Mucosa of descending colon (tissue), 3 donors: Measurements from ENCODE around the gene SYT5. TPM values are rescaled to one million over a fixed set of nuclear protein-coding genes. Genes with fewer than 3 reads are reported as not detected.
"Not testable (repeated sequence)": the region's sequence is repeated elsewhere in the genome, so short reads cannot be mapped to it uniquely, and the experiment has no call there.

Experiments used
- ATAC-seq: fragments of 200-7000 bp; cut with Tn5 transposase; one replicate; pipeline ENCODE4 v1.9.1; 2020; ENCODE audit warnings: mild to moderate bottlenecking, moderate library complexity
- DNase-seq, 3 donors: peaks; one replicate each; pipeline ENCODE4 v3.0.0-alpha.2; 2020
- H3K36me3 ChIP-seq: fragments of 200-600 bp; one replicate; pipeline ENCODE4 v1.8.0; 2021; ENCODE audit warnings: low read depth, mild to moderate bottlenecking
- H3K4me1 ChIP-seq: fragments of 200-600 bp; one replicate; pipeline ENCODE4 v1.8.0; 2021; ENCODE audit warnings: low read depth, mild to moderate bottlenecking
- H3K4me3 ChIP-seq: fragments of 200-600 bp; one replicate; pipeline ENCODE4 v1.8.0; 2021; ENCODE audit warnings: mild to moderate bottlenecking
- H3K9me3 ChIP-seq: fragments of 200-600 bp; one replicate; pipeline ENCODE4 v1.8.0; 2021; ENCODE audit warnings: mild to moderate bottlenecking
- intact Hi-C, 2 donors: fragments of 100-400 bp; cut with DNase I in 1 of 2; cut with micrococcal nuclease in 1 of 2; formaldehyde crosslinking; loops; one replicate each; pipeline versions ENCODE4 v1.11.0 to v1.11.1; 2022; cut with DNase I, micrococcal nuclease
- total RNA-seq, 3 donors: library from RNA; stranded (reverse); fragmentation: NEBNext Ultra II Directional in 2 of 3; extraction: Animal tissue kit (Norgen Biotek cat#: 25700) in 2 of 3; gene quantifications; one replicate each; pipeline versions ENCODE4 v1.2.1 to v1.2.4, GENCODE V29; 2021 to 2023
- TF ChIP-seq, protein P1 (sequence below): fragments of 200-600 bp; IDR thresholded peaks from one replicate; pipeline ENCODE4 v1.8.0; 2022; ENCODE audit warnings: antibody characterized with exemption, mild to moderate bottlenecking
- donor health status: DM: no; HTN: no; CAD: no; lungs with moderate emphysema.
- donor health status: DM: no; HTN: no; CAD: no.
- donor health status: DM: no; HTN: yes; CAD: no.

Gene SYT5
- total RNA-seq, 3 donors from 2014 or later, result 1.0 to 2.9 (median 1.2) TPM

DNA sequence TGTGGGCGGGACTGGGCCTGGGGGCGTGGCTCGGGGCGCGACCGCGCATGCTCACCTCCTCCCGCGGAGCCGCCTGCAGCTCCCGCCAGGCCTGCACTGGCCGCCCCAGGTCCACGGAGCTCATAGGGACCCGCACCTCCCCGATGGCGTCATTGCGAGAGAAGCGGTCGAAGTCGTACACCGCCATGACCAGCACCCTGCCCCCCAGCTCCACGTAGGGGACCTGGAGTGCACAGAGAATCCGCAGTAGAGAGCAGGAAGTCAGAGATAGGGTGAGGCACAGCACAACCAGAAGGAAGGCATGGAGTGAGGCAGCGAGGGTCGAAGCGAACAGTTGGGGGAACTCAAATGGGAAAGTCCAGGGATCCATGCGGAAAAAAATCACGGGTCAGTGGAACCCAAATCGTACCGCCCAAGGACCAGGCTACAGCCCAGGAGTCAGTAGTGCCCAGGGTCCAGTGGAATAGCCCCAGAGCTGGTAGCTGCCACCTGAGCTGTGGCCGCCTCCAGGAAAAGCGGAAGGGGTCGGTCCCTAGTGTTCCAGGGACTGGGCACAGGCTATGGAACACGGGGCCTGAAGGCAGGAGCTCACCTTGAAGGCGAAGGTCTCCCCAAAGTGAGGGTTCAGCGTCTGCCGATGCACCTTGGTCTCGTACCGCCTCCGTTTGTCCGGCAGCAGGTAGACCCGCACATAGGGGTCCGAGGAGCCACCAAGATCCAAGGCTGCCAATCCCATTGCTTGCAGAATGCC, 4.8 kb downstream of the SYT5 start:
- ATAC-seq (no peak), DNase-seq (no peak)
- TF ChIP-seq, protein P1, sequence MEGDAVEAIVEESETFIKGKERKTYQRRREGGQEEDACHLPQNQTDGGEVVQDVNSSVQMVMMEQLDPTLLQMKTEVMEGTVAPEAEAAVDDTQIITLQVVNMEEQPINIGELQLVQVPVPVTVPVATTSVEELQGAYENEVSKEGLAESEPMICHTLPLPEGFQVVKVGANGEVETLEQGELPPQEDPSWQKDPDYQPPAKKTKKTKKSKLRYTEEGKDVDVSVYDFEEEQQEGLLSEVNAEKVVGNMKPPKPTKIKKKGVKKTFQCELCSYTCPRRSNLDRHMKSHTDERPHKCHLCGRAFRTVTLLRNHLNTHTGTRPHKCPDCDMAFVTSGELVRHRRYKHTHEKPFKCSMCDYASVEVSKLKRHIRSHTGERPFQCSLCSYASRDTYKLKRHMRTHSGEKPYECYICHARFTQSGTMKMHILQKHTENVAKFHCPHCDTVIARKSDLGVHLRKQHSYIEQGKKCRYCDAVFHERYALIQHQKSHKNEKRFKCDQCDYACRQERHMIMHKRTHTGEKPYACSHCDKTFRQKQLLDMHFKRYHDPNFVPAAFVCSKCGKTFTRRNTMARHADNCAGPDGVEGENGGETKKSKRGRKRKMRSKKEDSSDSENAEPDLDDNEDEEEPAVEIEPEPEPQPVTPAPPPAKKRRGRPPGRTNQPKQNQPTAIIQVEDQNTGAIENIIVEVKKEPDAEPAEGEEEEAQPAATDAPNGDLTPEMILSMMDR, result no peak
- no peaks in the 10 kb centered on the region for H3K36me3 ChIP-seq
- no peak overlapping the region for H3K4me3 ChIP-seq
- intact Hi-C loops, result no loop called here
- no peaks in the 10 kb centered on the region for H3K9me3 ChIP-seq
- H3K4me1 ChIP-seq, result peaks cover 19% of the 10 kb centered on the region

DNA sequence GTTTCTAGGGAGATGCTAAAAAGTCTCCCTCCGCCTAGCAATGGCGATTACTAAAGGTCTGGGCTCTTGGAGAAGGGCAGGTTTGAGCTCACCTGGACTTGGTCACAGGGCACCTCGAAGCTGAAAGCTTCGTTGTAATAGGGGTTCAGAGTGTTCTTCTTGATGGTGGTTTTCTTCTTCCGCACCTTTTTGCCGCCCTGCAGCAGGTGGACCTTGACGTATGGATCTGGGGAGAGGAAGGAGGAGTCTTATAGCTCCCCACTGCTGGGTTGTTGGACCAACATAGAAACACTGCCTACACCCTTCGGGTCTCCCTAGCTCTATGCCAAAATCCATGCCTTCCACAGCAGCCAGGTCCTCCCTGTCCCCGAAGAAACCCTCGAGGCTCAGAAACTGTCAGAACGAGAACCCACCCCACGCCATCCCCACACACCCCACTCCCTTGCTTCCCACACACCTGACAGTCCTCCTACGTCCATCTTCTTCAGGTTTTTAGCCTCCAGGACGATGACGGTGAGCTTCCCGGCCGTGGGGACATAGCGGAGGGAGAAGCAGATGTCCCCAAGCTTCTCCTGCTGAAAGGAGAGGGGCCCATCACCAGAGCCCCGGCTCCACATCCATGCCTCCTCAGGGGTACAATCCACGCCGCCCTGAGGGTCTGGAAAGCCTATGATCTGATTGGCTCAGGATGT, 5.5 kb downstream of the SYT5 start:
- no peak overlapping the region for H3K4me3 ChIP-seq
- TF ChIP-seq, protein P1, result no peak
- intact Hi-C loops, result no loop called here
- H3K4me1 ChIP-seq, result peaks cover 12% of the 10 kb centered on the region
- no peak for ATAC-seq
- DNase-seq, result no peak
- no peaks in the 10 kb centered on the region for H3K9me3 ChIP-seq
- no peaks in the 10 kb centered on the region for H3K36me3 ChIP-seq

DNA sequence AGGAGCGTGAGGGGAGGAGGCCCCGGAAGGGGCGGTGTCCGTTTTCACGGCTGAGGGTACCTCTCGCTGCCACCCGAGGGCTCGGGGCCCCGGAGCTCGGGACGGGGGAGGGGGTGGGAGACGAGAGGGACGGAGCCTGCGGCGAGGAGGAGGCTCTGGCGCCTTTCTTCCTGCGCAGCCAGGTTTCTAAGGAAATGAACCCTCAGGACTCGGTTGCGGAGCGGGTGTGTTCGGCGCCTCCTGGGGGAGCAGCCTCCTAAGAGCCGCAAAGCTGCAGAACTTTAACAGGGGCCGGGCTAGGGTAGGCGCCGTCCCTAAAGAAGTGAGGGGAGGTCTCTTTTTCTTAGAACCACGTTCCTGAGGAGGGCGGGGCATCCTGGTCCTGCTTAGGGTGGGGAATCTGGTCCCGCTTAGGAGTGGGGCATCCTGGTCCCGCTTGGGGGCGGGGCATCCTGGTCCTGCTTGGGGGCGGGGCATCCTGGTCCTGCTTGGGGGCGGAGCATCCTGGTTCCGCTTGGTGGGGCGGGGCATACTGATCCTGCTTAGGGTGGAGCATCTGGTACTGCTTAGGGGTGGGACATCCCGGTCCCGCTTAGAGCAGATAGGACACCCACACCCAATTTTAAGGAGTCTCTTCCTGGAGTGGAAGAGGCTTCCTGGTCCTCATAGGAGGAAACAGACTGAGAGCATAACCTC, 6.2 kb downstream of the SYT5 start:
- peak; percentile 48 to 70 (median 65) for DNase-seq
- no peak overlapping the region for H3K4me3 ChIP-seq
- TF ChIP-seq, protein P1, result no peak
- ATAC-seq, result peak; percentile 75
- no peaks in the 10 kb centered on the region for H3K9me3 ChIP-seq
- no peaks in the 10 kb centered on the region for H3K36me3 ChIP-seq
- intact Hi-C loops, result no loop called here
- H3K4me1 ChIP-seq, result peaks cover 6% of the 10 kb centered on the region

DNA sequence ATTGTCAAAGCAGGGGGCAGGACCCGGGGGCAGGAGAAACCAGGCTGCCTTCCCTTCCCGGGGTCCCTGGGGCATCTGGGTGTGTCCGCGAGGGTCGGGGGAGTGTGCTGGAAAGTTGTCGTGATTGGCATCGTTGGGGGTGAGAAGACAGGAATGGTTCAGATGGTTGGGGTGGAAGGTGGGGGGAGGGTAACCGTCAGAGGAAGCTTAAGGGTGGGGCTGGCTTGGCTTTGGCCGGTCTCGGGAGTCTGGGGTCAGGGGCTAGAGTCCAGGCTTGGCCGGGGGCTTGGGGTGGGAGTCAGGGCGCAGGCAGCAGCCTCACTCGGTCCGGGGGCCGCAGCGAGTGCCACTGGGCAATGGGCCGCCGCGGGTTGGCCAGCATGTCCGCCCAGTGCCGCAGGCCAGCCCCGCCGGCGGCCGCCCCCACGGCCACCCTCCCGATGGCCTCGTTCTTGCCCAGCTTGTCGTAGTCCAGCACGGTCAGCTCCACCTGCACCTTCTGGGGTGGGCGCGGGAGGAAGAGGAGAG, 6.8 kb downstream of the SYT5 start:
- no peak for ATAC-seq
- intact Hi-C loops, result no loop called here
- TF ChIP-seq, protein P1, result no peak

DNA sequence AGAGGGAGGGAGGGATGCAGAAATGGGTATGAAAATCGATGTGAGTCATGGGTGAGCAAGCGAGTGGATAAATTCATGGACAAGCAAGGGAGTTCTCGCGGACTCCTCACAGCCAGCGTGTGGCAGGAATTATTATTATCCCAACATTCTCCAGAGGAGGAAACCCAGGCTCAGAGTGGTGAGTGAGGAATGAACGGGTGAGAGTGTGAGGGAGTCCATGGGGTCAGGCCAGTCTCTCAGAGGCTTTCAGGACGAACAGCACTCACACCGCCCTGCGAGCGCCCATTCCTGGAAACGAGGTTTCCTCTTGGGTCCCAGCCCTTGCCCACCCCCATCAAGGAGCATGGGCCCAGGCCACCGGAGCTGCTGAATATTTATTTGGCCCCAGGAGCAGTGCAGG, 7.3 kb downstream of the SYT5 start:
- no peaks in the 10 kb centered on the region for H3K36me3 ChIP-seq
- H3K4me1 ChIP-seq, result peaks cover 6% of the 10 kb centered on the region
- ATAC-seq (no peak), DNase-seq (no peak)
- H3K9me3 ChIP-seq, result no peaks in the 10 kb centered on the region
- no peak overlapping the region for H3K4me3 ChIP-seq
- intact Hi-C loops, result no loop called here
- TF ChIP-seq, protein P1, result no peak

More for the DNA sequence above, 6.8 kb downstream of the SYT5 start:
- DNase-seq, result no peak
- no peaks in the 10 kb centered on the region for H3K36me3 ChIP-seq
- H3K9me3 ChIP-seq, result no peaks in the 10 kb centered on the region
- H3K4me3 ChIP-seq, result no peak overlapping the region
- peaks cover 6% of the 10 kb centered on the region for H3K4me1 ChIP-seq

DNA sequence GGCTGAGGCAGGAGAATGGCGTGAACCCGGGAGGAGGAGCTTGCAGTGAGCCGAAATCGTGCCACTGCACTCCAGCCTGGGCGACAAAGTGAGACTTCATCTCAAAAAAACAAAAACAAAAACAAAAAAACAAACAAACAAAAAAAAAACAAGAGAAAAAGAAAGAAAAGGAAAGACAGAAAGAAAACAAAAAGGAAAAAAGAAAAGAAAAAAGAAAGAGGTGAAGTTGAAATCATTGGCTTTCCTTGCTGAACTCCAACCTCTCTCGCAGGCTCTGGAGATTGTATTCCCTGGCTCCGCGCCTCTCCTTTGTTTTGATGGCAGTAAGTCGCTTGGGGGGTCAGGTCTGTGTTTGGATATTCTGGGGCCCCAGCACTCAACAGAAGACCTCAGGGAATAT, 7.8 kb downstream of the SYT5 start:
- H3K9me3 ChIP-seq, ATAC-seq, DNase-seq, intact Hi-C loops, H3K4me1 ChIP-seq, H3K4me3 ChIP-seq, H3K36me3 ChIP-seq: not testable (repeated sequence)
